Left lobe of liver (tissue), 2 donors: ENCODE results near the gene ZFAND3. TPM values are rescaled to one million over a fixed set of nuclear protein-coding genes. Genes with fewer than 3 reads are reported as not detected.
"Not testable (repeated sequence)": the region's sequence is repeated elsewhere in the genome, so short reads cannot be mapped to it uniquely, and the experiment has no call there.

Experiments used
- ATAC-seq: fragments of 200-7000 bp; cut with Tn5 transposase; one replicate; pipeline ENCODE4 v1.9.1; 2020; ENCODE audit warnings: mild to moderate bottlenecking, moderate library complexity
- DNase-seq: peaks from one replicate; pipeline ENCODE4 v3.0.0-alpha.2; 2020; ENCODE audit warnings: low spot score
- total RNA-seq: library from RNA; stranded (reverse); gene quantifications from one replicate; pipeline ENCODE4 v1.2.1, GENCODE V29; 2021
- donor health status: DM: no; HTN: no; CAD: no; lungs with moderate emphysema.
- donor health status: DM: no; HTN: yes; CAD: no.

Gene ZFAND3
- total RNA-seq, 1 donor from 2014 or later = 41.0 TPM

GRCh38 chr6:37889486-37889885, 70.0 kb downstream of the ZFAND3 start:
- peak; percentile 64 for ATAC-seq
- DNase-seq = no peak

GRCh38 chr6:37891072-37891471, 71.5 kb downstream of the ZFAND3 start:
- DNase-seq (no peak), ATAC-seq (no peak)

GRCh38 chr6:37893257-37893656, 73.7 kb downstream of the ZFAND3 start:
- no peak for DNase-seq
- ATAC-seq = no peak

GRCh38 chr6:37893734-37894133, 74.2 kb downstream of the ZFAND3 start:
- not testable (repeated sequence) for ATAC-seq, DNase-seq

GRCh38 chr6:37894585-37894984, 75.1 kb downstream of the ZFAND3 start:
- no peak for ATAC-seq
- no peak for DNase-seq

- DNase-seq (no peak), ATAC-seq (no peak)
Observed at GRCh38 chr6:37897321-37897720, 77.8 kb downstream of the ZFAND3 start.

GRCh38 chr6:37897818-37898515, 78.4 kb downstream of the ZFAND3 start:
- no peak for DNase-seq
- ATAC-seq = peak; percentile 57

- DNase-seq = no peak
- ATAC-seq = peak; percentile 13
Observed at GRCh38 chr6:37903351-37904340, 84.1 kb downstream of the ZFAND3 start.

- ATAC-seq (no peak), DNase-seq (no peak)
Observed at GRCh38 chr6:37904590-37904989, 85.1 kb downstream of the ZFAND3 start.

- DNase-seq = no peak
- ATAC-seq = no peak
Observed at GRCh38 chr6:37906121-37906520, 86.6 kb downstream of the ZFAND3 start.

GRCh38 chr6:37910998-37911397, 91.5 kb downstream of the ZFAND3 start:
- ATAC-seq = no peak
- no peak for DNase-seq

GRCh38 chr6:37913210-37913609, 93.7 kb downstream of the ZFAND3 start:
- no peak for ATAC-seq
- DNase-seq = no peak

- ATAC-seq = no peak
- DNase-seq = no peak
Observed at GRCh38 chr6:37915463-37915862, 95.9 kb downstream of the ZFAND3 start.

- DNase-seq = no peak
- ATAC-seq = no peak
Observed at GRCh38 chr6:37916149-37916548, 96.6 kb downstream of the ZFAND3 start.

GRCh38 chr6:37916675-37917074, 97.1 kb downstream of the ZFAND3 start:
- peak; percentile 21 for ATAC-seq
- no peak for DNase-seq

- DNase-seq (no peak), ATAC-seq (no peak)
Observed at GRCh38 chr6:37917566-37917965, 98.0 kb downstream of the ZFAND3 start.

- DNase-seq (no peak), ATAC-seq (no peak)
Observed at GRCh38 chr6:37919417-37920157, 100.1 kb downstream of the ZFAND3 start.

GRCh38 chr6:37920667-37921066, 101.1 kb downstream of the ZFAND3 start:
- ATAC-seq (peak; percentile 73), DNase-seq (no peak)

- DNase-seq = no peak
- ATAC-seq = no peak
Observed at GRCh38 chr6:37922563-37922962, 103.0 kb downstream of the ZFAND3 start.

GRCh38 chr6:37923514-37923913, 104.0 kb downstream of the ZFAND3 start:
- ATAC-seq = no peak

GRCh38 chr6:37926661-37927060, 107.1 kb downstream of the ZFAND3 start:
- ATAC-seq (peak; percentile 65), DNase-seq (no peak)

More at GRCh38 chr6:37923514-37923913, 104.0 kb downstream of the ZFAND3 start:
- no peak for DNase-seq
